HG03571 (cell line): Measurements from ENCODE around the gene IFT22.
"Not testable (repeated sequence)": the region's sequence is repeated elsewhere in the genome, so short reads cannot be mapped to it uniquely, and the experiment has no call there.

Source experiments
- ATAC-seq: cut with Tn5 transposase; IDR thresholded peaks from one replicate; pipeline ENCODE4 v1.9.1; 2021; ENCODE audit not compliant: unreplicated experiment

Gene IFT22

DNA sequence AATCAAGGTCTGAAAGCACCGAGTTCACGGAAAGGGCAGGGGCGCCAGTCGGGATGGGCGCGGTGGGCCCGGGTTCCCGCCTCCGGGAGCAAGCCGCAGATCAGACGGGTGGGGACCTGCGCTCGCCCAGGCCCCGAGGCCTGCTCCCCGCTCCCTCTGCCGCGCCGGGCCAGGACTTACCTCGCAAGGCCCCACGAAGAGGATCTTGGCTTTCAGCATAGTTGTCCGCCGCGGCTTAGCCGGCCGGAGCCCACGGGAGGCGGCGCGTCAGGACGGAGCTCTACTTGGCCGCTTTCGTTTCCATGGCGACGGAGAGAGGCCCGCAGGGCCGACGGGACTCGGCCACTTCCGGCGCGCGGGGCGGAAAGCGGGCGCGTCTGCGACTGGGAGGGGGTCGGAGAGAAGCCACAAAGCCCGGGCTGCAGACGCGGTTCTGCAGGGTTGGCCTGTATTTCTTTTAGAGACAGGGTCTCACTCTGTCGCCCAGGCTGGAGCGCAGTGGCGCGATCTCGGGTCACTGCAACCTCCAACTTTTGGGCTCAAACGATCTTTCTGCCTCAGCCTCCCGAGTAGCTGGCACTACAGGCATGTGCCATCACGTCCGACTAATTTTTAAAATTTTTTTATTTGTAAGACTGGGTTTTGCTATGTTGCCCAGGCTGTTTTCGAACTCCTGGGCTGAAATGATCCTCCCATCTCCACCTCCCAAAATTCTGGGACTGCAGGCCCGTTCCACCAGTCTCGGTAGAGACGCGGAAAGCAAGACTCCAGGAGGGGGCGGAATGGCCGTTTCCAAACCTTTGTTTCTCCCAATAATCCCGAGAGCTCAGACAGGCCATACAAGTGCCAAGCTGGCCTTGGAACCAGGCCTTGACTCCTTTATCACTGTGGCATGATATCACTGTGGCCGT lies at the start of gene IFT22:
IFT22 (minus strand) TSS at position 322 of the 911 bp plus-strand sequence; CDS start at position 219, 103 bp downstream.
- peak; percentile 91 for ATAC-seq

- no peak for ATAC-seq
Observed at GRCh38 chr7:101370836-101371235, 49.2 kb upstream of the IFT22 start.

DNA sequence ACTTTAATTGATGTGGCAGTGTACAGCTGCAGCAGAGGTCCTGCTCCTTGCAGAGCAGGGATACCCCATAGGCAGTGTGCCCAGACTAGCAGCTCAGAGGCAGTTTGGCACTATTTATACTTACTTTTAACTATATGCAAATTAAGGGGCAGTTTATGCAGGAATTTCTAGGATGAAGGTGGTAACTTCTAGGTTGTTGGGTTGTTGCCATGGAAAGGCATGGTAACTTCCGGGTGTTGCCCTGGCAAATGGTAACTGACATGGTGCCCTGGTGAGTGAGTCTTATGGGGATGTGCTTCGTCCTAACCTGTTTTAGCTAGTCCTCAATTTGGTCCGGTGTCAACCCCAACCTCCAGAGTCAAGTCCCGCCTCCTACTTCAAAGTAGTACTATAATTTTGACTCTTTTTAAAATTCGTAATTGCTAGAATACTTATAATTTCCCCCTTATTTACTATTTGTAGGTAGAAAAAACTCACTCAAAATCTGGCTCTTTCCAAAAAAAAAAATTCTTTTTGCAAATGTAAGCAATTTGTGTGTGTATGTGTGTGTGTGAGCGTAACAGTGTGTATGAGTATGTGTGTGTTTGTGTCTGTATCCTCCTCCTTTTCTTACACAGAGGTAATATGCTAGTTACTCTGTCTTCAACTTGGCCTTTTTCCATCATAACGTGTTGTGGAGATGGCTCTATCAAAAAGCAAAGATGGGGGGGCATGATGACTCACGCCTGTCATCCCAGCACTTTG lies 47.0 kb upstream of the IFT22 start:
- no peak for ATAC-seq

GRCh38 chr7:101367676-101368075 lies 46.1 kb upstream of the IFT22 start:
- no peak for ATAC-seq

DNA sequence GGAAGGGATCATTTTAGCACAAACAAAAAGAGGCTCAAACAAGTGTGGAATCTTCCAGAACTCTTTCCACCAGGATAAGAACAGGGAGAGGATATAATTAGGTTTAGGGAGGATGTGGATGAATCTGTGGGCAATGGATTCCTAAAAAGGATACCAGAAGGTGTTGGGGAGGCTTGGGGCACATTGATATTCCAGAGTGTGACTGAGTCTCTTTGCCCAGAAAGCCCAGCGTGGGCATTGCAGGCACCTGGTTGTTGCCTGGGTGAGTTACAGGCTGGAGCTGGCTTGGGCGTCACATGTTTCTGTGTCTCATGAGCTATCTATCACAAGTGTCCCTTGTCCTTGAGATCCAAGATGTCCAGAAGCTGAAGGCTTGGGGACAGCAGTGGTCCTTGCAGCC lies 44.3 kb upstream of the IFT22 start:
- no peak for ATAC-seq

DNA sequence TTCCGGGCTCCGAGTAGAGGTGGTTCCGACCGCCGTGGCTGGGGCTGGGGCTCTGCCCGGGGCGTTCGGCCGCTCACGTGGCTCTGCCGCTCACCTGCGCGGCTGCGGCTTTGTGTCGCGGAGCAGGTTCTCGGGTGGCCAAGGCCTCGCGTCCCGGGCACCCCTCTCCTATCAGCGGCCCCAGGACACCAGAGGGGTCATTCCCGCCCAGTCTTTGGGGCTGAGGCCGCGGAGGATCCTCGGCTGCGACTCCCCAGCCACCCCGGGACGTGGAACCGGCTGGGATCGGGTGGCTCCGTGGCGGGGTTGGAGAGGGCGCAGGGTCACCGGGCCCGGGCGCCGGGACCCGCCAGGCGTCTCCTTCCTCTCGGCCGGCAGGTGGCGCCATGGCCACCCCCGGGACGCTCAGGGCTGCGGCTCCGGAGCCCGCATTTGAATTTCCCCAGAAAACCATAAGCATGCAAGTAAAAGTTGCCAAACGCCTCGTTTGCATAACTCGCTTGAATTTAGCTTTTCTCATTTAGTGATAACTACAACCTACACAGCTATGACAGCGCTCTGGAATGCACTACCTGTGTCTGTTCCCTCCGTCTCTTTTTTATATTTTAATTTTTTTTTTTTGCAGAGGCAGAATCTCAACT lies 42.2 kb upstream of the IFT22 start:
- ATAC-seq: peak; percentile 61

DNA sequence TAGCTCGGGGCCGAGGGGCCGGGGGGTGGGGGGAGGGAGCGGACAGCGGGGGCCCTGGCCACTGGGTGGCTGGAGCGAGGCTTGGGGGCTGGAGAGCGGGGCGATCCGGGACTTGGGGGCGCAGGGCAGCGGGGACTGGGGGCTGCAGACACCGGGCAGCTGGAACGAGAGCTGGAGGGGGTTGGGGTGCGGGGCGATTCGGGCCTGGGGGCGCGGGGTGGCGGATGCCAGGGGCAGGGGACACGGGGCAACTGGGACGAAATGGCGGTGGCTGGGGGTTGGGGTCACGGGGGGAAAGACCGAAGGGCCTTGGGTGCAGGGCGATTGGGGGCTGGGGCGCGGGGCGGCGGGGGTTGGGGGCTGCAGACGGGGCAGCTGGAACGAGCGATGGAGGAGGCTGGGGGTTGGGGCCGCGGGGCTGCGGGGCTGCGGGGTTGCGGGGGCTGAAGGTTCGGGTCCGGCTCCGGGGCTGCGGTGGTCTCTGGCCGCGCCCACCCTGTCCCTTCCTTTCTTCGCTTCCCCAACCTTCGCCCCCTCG lies 41.7 kb upstream of the IFT22 start:
- ATAC-seq: no peak

DNA sequence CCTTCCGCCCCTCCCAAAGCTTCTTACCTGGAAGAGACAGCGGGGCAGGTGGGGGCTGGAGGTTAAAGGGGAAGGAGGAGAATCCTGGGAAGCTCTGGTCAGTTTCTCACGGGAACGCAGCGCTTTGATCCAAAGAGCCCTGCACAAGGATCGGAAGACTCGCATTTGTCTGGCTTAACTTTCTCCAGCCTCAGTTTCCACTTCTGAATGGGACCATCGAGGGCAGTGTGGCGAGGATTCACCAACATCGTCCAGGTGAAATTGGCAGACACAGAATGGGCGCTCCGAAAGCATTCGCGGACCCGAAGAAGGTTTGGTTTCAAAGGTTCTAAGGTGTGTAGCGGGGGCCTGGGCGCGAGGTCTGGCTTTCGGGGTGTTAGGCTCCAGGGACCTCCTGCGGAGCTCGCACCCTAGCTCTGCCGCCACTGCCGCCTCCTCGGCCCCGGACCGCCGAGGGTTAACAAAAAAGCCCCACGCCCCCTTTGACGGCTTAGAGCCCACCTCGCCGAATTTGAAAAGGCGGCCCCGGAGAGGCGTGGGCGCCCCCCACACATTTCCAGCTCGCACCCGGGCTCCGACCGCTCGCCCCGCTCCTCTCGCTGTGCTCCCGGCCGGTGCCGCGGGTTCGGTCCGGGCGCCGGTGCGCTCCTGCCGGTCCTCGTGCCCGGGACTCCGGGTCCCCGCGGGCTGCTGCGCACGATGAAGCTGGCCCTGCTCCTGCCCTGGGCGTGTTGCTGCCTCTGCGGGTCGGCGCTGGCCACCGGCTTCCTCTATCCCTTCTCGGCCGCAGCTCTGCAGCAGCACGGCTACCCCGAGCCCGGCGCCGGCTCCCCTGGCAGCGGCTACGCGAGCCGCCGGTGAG lies 41.0 kb upstream of the IFT22 start, which contains the start of gene COL26A1:
COL26A1 (plus strand) TSS at position 542 of the 862 bp plus-strand sequence; CDS start at position 700, 158 bp downstream.
- no peak for ATAC-seq

- ATAC-seq: no peak
Observed at GRCh38 chr7:101357433-101357832, 35.8 kb upstream of the IFT22 start.

GRCh38 chr7:101352920-101353308 lies 31.3 kb upstream of the IFT22 start:
- ATAC-seq: no peak

GRCh38 chr7:101349300-101349699 lies 27.7 kb upstream of the IFT22 start:
- not testable (repeated sequence) for ATAC-seq

- not testable (repeated sequence) for ATAC-seq
Observed at GRCh38 chr7:101348456-101349067, 26.9 kb upstream of the IFT22 start.

DNA sequence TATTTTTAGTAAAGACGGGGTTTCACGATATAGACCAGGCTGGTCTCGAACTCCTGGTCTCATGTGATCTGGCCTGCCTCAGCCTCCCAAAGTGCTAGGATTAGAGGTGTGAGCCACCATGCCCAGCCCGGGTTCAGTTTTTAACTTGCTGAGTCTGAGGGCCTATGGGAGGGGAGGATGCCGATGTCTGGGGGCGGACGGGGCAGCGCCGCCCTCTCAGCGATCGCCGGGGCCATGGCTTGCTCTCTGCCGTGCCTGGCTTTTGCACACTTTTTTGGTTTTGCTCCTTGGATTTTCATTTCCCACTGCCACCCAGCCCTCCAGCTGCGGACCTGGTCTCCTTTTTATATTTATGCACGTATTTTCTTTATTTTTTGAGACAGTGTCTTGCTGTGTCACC lies 25.9 kb upstream of the IFT22 start:
- ATAC-seq: no peak

DNA sequence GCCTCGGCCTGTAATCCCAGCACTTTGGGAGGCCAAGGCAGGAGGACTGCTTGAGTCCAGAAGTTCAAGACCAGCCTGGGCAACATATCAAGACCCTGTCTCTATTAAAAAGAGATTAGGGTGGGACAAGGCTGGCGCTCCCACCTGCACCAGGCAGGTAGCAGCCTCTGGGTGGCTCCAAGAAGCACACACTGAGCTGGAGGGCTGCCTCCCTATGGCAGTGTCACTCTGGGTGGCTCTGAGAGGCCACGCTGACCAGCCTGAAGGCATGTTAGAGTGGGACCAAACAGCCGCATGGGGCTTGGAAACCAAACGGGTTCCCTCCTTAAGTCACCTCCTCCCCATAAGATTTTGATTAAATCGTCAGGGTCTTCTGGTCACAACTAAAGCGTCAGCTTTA lies 21.3 kb upstream of the IFT22 start:
- no peak for ATAC-seq

GRCh38 chr7:101340379-101340778 lies 18.8 kb upstream of the IFT22 start:
- no peak for ATAC-seq

GRCh38 chr7:101333912-101334311 lies 12.3 kb upstream of the IFT22 start:
- ATAC-seq: no peak

- ATAC-seq: no peak
Observed at GRCh38 chr7:101332026-101332425, 10.4 kb upstream of the IFT22 start.

GRCh38 chr7:101330011-101330484 lies 8.4 kb upstream of the IFT22 start:
- ATAC-seq: no peak

DNA sequence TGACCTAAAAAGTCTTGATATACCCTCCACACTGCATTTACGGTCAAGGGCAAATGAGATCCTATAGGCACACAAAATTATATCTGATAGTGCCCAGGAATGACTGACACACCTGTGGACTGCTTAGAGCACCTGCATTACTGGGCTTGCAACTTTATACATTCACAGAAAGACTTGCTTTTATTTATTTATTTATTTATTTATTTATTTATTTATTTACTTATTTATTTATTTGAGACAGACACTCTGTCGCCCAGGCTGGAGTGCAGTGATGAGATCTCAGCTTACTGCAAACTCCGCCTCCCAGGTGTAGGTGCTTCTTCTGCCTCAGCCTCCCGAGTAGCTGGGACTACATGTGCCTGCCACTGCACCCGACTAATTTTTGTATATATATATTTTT lies 6.5 kb upstream of the IFT22 start:
- ATAC-seq: no peak

- no peak for ATAC-seq
Observed at GRCh38 chr7:101319401-101319800, 2.2 kb downstream of the IFT22 start.
